ENCODE measurements around the gene TSPOAP1. TPM values are rescaled to one million over a fixed set of nuclear protein-coding genes. Genes with fewer than 3 reads are reported as not detected.

Gene TSPOAP1
- polyA plus RNA-seq, 2 of the 4 experiments (the other 2 are of a cell fraction) = not detected

GRCh38 chr17:58320570-58321323 is 7.8 kb downstream of the TSPOAP1 start:
- no peak overlapping the region for H3K4me3 ChIP-seq
- H3K27ac ChIP-seq = no peak overlapping the region
- H3K4me2 ChIP-seq = no peak overlapping the region
- ChIA-PET POLR2A (no interaction called here), CTCF (interaction anchor here (0.9 to 19.5 kb wide), 7 partner anchors 17 to 145 kb away, joined by 3 to 232 read pairs (median 4); partner anchors contain the start of gene RNF43)
- no peak for ATAC-seq
- no peak for DNase-seq (ENCODE audit: low read depth in 1 of 2, low spot score in 1 of 2)
- H3K9me3 ChIP-seq = no peaks in the 10 kb centered on the region
- WGBS (ENCODE audit: missing lambda C conversion rate) = 62% methylated on average over 9 of the region's 9 CpGs
- no peak for TF ChIP-seq NFE2L2 (conservative IDR thresholded peaks at IDR 0.05; ENCODE audit: low read length)
- no peak for TF ChIP-seq MAZ (IDR thresholded peaks at IDR 0.05; ENCODE audit: borderline replicate concordance, low read depth, low read length)
- TF ChIP-seq ESRRA (IDR thresholded peaks at IDR 0.05; ENCODE audit: borderline replicate concordance, low read length) = no peak
- no peak for TF ChIP-seq CBX2 (IDR thresholded peaks at IDR 0.05; ENCODE audit: borderline replicate concordance, low read depth)
- TF ChIP-seq, protein P1, sequence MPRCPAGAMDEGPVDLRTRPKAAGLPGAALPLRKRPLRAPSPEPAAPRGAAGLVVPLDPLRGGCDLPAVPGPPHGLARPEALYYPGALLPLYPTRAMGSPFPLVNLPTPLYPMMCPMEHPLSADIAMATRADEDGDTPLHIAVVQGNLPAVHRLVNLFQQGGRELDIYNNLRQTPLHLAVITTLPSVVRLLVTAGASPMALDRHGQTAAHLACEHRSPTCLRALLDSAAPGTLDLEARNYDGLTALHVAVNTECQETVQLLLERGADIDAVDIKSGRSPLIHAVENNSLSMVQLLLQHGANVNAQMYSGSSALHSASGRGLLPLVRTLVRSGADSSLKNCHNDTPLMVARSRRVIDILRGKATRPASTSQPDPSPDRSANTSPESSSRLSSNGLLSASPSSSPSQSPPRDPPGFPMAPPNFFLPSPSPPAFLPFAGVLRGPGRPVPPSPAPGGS (IDR thresholded peaks at IDR 0.05) = no peak
- TF ChIP-seq, protein P2, sequence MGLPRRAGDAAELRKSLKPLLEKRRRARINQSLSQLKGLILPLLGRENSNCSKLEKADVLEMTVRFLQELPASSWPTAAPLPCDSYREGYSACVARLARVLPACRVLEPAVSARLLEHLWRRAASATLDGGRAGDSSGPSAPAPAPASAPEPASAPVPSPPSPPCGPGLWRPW (IDR thresholded peaks at IDR 0.05) = no peak
- no peak for TF ChIP-seq ZFP36 (IDR thresholded peaks at IDR 0.05; ENCODE audit: borderline replicate concordance, partially characterized antibody)
- FAIRE-seq = no peak
- peaks cover 9% of the 10 kb centered on the region for H3K4me1 ChIP-seq

GRCh38 chr17:58320163-58320558 is 8.4 kb downstream of the TSPOAP1 start:
- Histone ChIP-seq H3K4me3 (no peak overlapping the region), H3K27ac (no peak overlapping the region), H3K4me1 (peaks cover 6% of the 10 kb centered on the region; the same call in 2 of the 3 replicates), H3K9me3 (no peaks in the 10 kb centered on the region), H3K4me2 (no peak overlapping the region)
- ChIA-PET POLR2A (no interaction called here), CTCF (interaction anchor here (1.1 to 19.5 kb wide), 5 partner anchors 16 to 145 kb away, joined by 3 to 232 read pairs (median 34); partner anchors contain the start of gene RNF43)
- TF ChIP-seq EP300 (IDR thresholded peaks at IDR 0.05) (no peak), SMC3 (IDR thresholded peaks at IDR 0.05) (no peak), REST (IDR thresholded peaks at IDR 0.05) (no peak), POLR2A (IDR thresholded peaks at IDR 0.05; ENCODE audit: low read length) (no peak), HOXA7 (CRISPR knock-in tag; IDR thresholded peaks at IDR 0.05) (no peak), ZC3H11A (IDR thresholded peaks at IDR 0.05) (no peak)
- TF ChIP-seq, protein P3, sequence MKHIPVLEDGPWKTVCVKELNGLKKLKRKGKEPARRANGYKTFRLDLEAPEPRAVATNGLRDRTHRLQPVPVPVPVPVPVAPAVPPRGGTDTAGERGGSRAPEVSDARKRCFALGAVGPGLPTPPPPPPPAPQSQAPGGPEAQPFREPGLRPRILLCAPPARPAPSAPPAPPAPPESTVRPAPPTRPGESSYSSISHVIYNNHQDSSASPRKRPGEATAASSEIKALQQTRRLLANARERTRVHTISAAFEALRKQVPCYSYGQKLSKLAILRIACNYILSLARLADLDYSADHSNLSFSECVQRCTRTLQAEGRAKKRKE (CRISPR knock-in tag; IDR thresholded peaks at IDR 0.05; ENCODE audit: low read depth) = no peak
- TF ChIP-seq, protein P1 (IDR thresholded peaks at IDR 0.05) = no peak
- ATAC-seq (no peak), FAIRE-seq (no peak), DNase-seq (ENCODE audit: low read depth in 1 of 2, low spot score in 1 of 2) (no peak)
- WGBS (ENCODE audit: missing lambda C conversion rate) = 87% methylated on average over 7 of the region's 7 CpGs
